Left ventricle myocardium inferior (tissue), 1 donor: ENCODE data around the gene SEZ6L2. TPM values are rescaled to one million over a fixed set of nuclear protein-coding genes. Genes with fewer than 3 reads are reported as not detected.

Source experiments
- DNase-seq: peaks from one replicate; pipeline ENCODE4 v3.0.0-alpha.2; 2020
- H3K27ac ChIP-seq: fragments of 200-600 bp; replicated peaks from 2 replicates; pipeline ENCODE4 v1.8.0; 2021
- H3K27me3 ChIP-seq: fragments of 200-600 bp; 2 replicates; pipeline ENCODE4 v1.8.0; 2021; ENCODE audit warnings: low read depth
- H3K36me3 ChIP-seq: fragments of 200-600 bp; 2 replicates; pipeline ENCODE4 v1.8.0; 2021
- H3K4me1 ChIP-seq: fragments of 200-600 bp; 2 replicates; pipeline ENCODE4 v1.8.0; 2021
- H3K4me3 ChIP-seq: fragments of 200-600 bp; 2 replicates; pipeline ENCODE4 v1.8.0; 2021; ENCODE audit warnings: mild to moderate bottlenecking, moderate library complexity
- H3K9me3 ChIP-seq: fragments of 200-600 bp; replicated peaks from 2 replicates; pipeline ENCODE4 v1.8.0; 2021
- CTCF ChIP-seq: fragments of 200-600 bp; IDR thresholded peaks from 2 replicates; pipeline ENCODE4 v1.8.0; 2021; ENCODE audit warnings: antibody characterized with exemption, mild to moderate bottlenecking, borderline replicate concordance
- intact Hi-C: fragments of 100-400 bp; cut with micrococcal nuclease; formaldehyde crosslinking; loops from one replicate; pipeline ENCODE4 v1.11.0; 2022
- total RNA-seq: library from RNA; stranded (reverse); fragmentation: NEBNext Ultra II Directional; extraction: Animal tissue kit (Norgen Biotek cat#: 25700); gene quantifications from one replicate; pipeline ENCODE4 v1.2.1, GENCODE V29; 2021
- donor health status: DM: no; HTN: yes; CAD: no; lungs with severe emphysema.

The SEZ6L2 gene
- total RNA-seq, 1 donor from 2014 or later: 0.38 TPM

DNA sequence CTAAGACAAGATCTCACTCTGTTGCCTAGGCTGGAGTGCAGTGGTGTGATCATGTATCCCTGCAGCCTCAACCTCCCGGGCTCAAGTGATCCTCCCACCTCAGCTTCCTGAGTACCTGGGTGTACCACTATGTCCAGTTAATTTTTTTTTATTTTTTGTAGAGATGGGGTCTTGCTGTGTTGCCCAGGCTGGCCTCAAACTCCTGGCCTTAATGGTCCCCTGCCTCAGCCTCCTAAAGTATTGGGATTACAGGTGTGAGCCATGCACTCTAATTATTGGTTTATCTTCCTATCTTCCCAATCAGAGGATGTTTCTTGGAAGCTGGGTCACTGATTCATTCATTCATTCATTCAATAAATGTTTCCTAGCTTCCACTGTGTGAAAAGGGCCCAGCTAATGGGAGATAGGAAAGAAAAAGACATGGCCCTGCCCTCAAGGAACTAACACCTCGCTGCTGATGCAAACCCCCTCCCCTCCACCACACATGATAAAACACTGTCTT is 9.4 kb upstream of the SEZ6L2 start:
- intact Hi-C loops: no loop called here
- Histone ChIP-seq H3K27me3 (no peaks in the 10 kb centered on the region), H3K27ac (no peak overlapping the region), H3K4me3 (no peak overlapping the region), H3K36me3 (no peaks in the 10 kb centered on the region), H3K9me3 (no peaks in the 10 kb centered on the region), H3K4me1 (no peaks in the 10 kb centered on the region)
- TF ChIP-seq CTCF: no peak
- DNase-seq: no peak

DNA sequence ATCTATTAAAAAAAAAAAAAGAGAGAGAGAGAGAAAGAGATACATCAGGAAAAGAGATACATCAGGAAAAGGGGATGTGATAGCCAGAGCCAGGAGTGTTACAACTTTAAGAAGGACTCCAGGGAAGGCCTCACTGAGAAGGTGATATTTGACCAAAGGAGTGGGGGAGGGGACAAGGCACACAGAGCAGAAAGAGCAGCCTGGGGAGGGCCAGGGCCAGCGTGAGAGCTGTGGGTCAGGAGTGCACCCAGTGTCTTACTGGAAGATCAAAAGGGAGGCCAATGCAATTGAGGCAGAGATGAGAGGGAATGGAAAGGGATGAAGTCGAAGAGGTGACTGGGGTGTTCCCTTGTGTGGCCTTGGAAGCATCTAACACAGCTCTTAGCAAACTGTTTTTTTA is 8.6 kb upstream of the SEZ6L2 start:
- Histone ChIP-seq H3K4me3 (no peak overlapping the region), H3K27ac (no peak overlapping the region), H3K9me3 (no peaks in the 10 kb centered on the region), H3K4me1 (no peaks in the 10 kb centered on the region), H3K27me3 (no peaks in the 10 kb centered on the region), H3K36me3 (no peaks in the 10 kb centered on the region)
- no peak for DNase-seq
- intact Hi-C loops: no loop called here
- TF ChIP-seq CTCF: no peak

DNA sequence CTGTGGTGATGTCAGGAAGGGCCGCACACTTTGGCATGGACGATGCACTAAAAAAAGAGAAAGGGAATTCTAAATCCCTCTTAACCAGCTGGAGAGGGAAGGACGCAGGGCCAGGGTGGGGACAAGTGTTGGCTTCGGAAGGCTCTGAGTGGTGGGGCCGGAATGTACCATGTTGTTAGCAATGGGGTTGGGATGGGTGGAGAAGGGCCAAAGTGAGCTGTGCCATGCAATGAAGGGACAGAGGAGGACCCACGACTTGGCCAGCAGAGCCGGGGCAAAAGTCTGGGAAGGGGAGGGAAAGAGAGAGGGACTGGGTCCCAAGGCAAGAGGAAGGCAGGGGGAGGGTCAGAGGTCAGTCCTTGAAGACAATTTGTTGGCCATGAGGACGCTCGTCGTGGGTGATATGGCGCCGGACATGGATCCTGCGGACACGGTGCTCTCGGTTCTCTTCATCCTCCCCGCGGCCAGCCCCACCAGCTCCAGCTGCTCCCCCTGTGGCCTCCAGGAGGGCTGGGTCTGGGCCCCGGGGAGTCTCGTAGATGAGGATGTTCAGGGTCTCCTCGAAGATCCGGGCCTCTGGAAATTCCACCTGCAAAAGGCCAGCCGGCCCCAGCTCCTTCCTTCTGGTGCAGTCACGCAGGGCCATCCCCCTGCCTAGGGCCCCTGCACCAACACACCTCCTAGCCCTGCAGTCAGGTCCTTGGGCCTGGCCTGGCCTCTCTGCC is 7.3 kb upstream of the SEZ6L2 start:
- peaks cover 8% of the 10 kb centered on the region for H3K27me3 ChIP-seq
- TF ChIP-seq CTCF: no peak
- H3K4me3 ChIP-seq: no peak overlapping the region
- intact Hi-C loops: no loop called here
- no peaks in the 10 kb centered on the region for H3K36me3 ChIP-seq
- no peaks in the 10 kb centered on the region for H3K9me3 ChIP-seq
- no peak overlapping the region for H3K27ac ChIP-seq
- DNase-seq: no peak
- no peaks in the 10 kb centered on the region for H3K4me1 ChIP-seq

DNA sequence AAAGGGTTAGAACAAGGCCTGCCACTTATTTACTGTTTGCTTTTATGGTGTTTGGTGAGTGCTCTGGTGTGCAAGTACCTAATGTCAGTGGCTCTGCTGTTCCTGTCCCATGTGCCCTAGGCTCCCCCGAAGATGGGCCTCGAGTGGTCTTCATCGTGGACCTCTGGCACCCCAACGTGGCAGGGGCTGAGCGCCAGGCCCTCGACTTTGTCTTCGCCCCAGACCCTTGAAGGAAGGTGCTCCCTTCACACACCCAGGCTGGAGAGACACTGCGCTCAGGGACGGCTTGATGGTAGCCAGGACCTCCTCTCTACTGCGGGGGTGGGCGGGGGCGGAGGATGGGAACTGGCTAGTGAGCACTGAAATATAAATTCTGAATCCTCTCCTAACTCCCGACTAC is 6.3 kb upstream of the SEZ6L2 start:
- no peak for TF ChIP-seq CTCF
- Histone ChIP-seq H3K36me3 (no peaks in the 10 kb centered on the region), H3K27me3 (peaks cover 18% of the 10 kb centered on the region), H3K9me3 (no peaks in the 10 kb centered on the region), H3K4me1 (peaks cover 2% of the 10 kb centered on the region), H3K27ac (no peak overlapping the region), H3K4me3 (no peak overlapping the region)
- DNase-seq: no peak
- intact Hi-C loops: no loop called here

- DNase-seq: no peak
- Histone ChIP-seq H3K36me3 (no peaks in the 10 kb centered on the region), H3K27ac (no peak overlapping the region), H3K4me1 (peaks cover 10% of the 10 kb centered on the region), H3K4me3 (no peak overlapping the region), H3K27me3 (peaks cover 22% of the 10 kb centered on the region), H3K9me3 (no peaks in the 10 kb centered on the region)
- intact Hi-C loops: no loop called here
- no peak for TF ChIP-seq CTCF
Measured at GRCh38 chr16:29904947-29905346, 5.6 kb upstream of the SEZ6L2 start.
